ENCODE results near the gene PATJ. TPM values are rescaled to one million over a fixed set of nuclear protein-coding genes. Genes with fewer than 3 reads are reported as not detected.

Gene PATJ
- total RNA-seq, 1 experiment from 2014 or later: 48.8 TPM

GRCh38 chr1:61983236-61983635, 241.0 kb downstream of the PATJ start (continued):
- TF ChIP-seq SRF (IDR thresholded peaks at IDR 0.05; ENCODE audit: low read depth): no peak

GRCh38 chr1:61992257-61992656, 250.0 kb downstream of the PATJ start:
- BruUV-seq (replicated peaks): no TSS peak
- Histone ChIP-seq H3K4me3 (replicated peaks in 1 of 2; ENCODE audit: low read depth in 1 of 2, low read length in 2 of 2) (no peak overlapping the region), H3K27me3 (ENCODE audit: insufficient read depth, low read length) (no peaks in the 10 kb centered on the region), H3K9me3 (ENCODE audit: control insufficient read depth in 1 of 2, insufficient read depth in 1 of 2, low read depth in 1 of 2, low read length in 2 of 2) (no peaks in the 10 kb centered on the region), H4K20me1 (ENCODE audit: insufficient read depth) (no peaks in the 10 kb centered on the region), H3K36me3 (ENCODE audit: control insufficient read depth in 1 of 2, insufficient read depth in 2 of 2, low read length in 2 of 2) (no peaks in the 10 kb centered on the region; a peak in 1 of 4 replicates), H3K4me2 (ENCODE audit: low read length) (no peak overlapping the region), H3K9me2 (ENCODE audit: insufficient read depth) (no peaks in the 10 kb centered on the region), H3K27ac (ENCODE audit: low read depth, low read length) (no peak overlapping the region), H3K4me1 (ENCODE audit: control insufficient read depth in 1 of 2, insufficient read depth in 2 of 2, low read length in 2 of 2) (no peaks in the 10 kb centered on the region), H2AFZ (ENCODE audit: low read depth, low read length, poor library complexity, severe bottlenecking) (no peak overlapping the region), H3K9ac (ENCODE audit: low read length) (no peak overlapping the region), H3K79me2 (ENCODE audit: insufficient read depth, low read length) (no peaks in the 10 kb centered on the region; the same call in 1 of the 2 replicates)
- POLR2A ChIA-PET: no interaction called here
- ATAC-seq: no peak
- intact Hi-C loops (cut with micrococcal nuclease): no loop called here
- CTCF ChIA-PET: no interaction called here
- no peak for TF ChIP-seq CBX3 (IDR thresholded peaks at IDR 0.05; ENCODE audit: low read depth)
- TF ChIP-seq ZFX (IDR thresholded peaks at IDR 0.05): no peak
- no peak for TF ChIP-seq TCF7L2 (IDR thresholded peaks at IDR 0.05; ENCODE audit: borderline replicate concordance, extremely low read depth, insufficient read depth, insufficient read length)
- TF ChIP-seq CEBPB (IDR thresholded peaks at IDR 0.05; ENCODE audit: low read depth): no peak
- DNase-seq (ENCODE audit: low read depth, low spot score): no peak
- RAD21 ChIA-PET (ENCODE audit: low non-redundant PET in 1 of 2, low total read pairs in 2 of 2, uncharacterized antibody in 2 of 2, unreplicated experiment in 2 of 2): no interaction called here

GRCh38 chr1:61993331-61993961, 251.2 kb downstream of the PATJ start:
- Histone ChIP-seq H3K36me3 (ENCODE audit: control insufficient read depth in 1 of 2, insufficient read depth in 2 of 2, low read length in 2 of 2) (no peaks in the 10 kb centered on the region; a peak in 1 of 4 replicates), H2AFZ (ENCODE audit: low read depth, low read length, poor library complexity, severe bottlenecking) (no peak overlapping the region), H3K9ac (ENCODE audit: low read length) (no peak overlapping the region), H3K9me3 (ENCODE audit: control insufficient read depth in 1 of 2, insufficient read depth in 1 of 2, low read depth in 1 of 2, low read length in 2 of 2) (no peaks in the 10 kb centered on the region), H3K27ac (ENCODE audit: low read depth, low read length) (no peak overlapping the region), H3K27me3 (ENCODE audit: insufficient read depth, low read length) (no peaks in the 10 kb centered on the region), H3K4me1 (ENCODE audit: control insufficient read depth in 1 of 2, insufficient read depth in 2 of 2, low read length in 2 of 2) (no peaks in the 10 kb centered on the region), H4K20me1 (ENCODE audit: insufficient read depth) (no peaks in the 10 kb centered on the region), H3K4me3 (replicated peaks in 1 of 2; ENCODE audit: low read depth in 1 of 2, low read length in 2 of 2) (no peak overlapping the region), H3K79me2 (ENCODE audit: insufficient read depth, low read length) (no peaks in the 10 kb centered on the region; the same call in 1 of the 2 replicates), H3K4me2 (ENCODE audit: low read length) (no peak overlapping the region), H3K9me2 (ENCODE audit: insufficient read depth) (no peaks in the 10 kb centered on the region)
- intact Hi-C loops (cut with micrococcal nuclease): no loop called here
- ChIA-PET CTCF (no interaction called here), RAD21 (ENCODE audit: low non-redundant PET in 1 of 2, low total read pairs in 2 of 2, uncharacterized antibody in 2 of 2, unreplicated experiment in 2 of 2) (no interaction called here), POLR2A (no interaction called here)
- no TSS peak for BruUV-seq (replicated peaks)
- TF ChIP-seq SP1 (IDR thresholded peaks at IDR 0.05; ENCODE audit: low read depth): no peak
- TF ChIP-seq ZFX (IDR thresholded peaks at IDR 0.05): no peak
- no peak for TF ChIP-seq REST (IDR thresholded peaks at IDR 0.05; ENCODE audit: low read depth)
- ATAC-seq: no peak
- DNase-seq (ENCODE audit: low read depth, low spot score): no peak
